HG02870 (cell line): ENCODE measurements around the gene CPA1.

Experiments
- ATAC-seq: cut with Tn5 transposase; IDR thresholded peaks from one replicate; pipeline ENCODE4 v1.9.1; 2021; ENCODE audit warnings: mild to moderate bottlenecking, moderate library complexity; ENCODE audit not compliant: unreplicated experiment

The CPA1 gene

DNA sequence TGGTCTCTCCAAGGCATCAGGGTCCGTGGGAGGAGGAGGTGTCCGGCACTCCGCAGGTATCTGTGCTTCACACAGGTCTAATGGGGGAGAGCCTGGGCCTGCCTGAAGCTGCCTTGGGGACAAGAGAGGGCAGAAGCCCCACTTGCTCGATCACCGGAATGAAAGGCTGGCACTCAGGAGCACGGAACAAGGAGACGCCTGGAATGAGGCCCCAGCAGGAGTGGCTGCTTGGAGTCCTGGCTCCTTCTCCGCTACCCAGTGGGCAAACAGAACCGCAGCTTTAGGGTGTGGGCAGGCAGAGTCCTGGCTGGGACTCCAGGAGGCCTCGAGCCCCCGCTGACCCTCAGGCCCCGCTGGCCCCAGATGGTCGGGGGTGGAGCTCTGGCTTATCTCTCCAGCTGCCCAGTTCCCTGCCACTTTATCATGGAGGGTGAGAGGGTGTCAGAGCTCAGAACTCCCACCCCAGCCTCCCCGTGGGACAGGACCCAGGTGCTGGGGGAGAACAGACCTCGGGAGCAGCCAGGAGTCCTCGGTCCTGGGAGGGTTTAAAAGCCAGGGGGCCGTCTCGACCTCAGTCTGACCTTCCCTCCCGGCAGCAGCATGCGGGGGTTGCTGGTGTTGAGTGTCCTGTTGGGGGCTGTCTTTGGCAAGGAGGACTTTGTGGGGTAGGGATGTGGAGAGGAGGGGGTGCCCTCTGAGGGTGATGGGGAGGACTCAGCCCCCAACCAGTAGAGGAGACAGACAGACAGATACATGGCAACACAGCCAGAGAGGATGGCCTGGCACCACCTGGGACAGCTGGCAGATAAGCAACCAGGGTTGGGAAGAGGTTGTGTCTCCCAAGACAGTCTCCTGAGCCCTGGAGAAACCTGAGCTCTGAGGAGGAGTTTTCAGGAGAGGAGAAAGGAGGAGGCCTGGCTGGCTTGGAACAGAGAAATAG is at the start of gene CPA1:
TSS of gene CPA1 (plus strand) at position 574 of the 940 bp plus-strand sequence. CDS start at position 601, 27 bp downstream.
- no peak for ATAC-seq

DNA sequence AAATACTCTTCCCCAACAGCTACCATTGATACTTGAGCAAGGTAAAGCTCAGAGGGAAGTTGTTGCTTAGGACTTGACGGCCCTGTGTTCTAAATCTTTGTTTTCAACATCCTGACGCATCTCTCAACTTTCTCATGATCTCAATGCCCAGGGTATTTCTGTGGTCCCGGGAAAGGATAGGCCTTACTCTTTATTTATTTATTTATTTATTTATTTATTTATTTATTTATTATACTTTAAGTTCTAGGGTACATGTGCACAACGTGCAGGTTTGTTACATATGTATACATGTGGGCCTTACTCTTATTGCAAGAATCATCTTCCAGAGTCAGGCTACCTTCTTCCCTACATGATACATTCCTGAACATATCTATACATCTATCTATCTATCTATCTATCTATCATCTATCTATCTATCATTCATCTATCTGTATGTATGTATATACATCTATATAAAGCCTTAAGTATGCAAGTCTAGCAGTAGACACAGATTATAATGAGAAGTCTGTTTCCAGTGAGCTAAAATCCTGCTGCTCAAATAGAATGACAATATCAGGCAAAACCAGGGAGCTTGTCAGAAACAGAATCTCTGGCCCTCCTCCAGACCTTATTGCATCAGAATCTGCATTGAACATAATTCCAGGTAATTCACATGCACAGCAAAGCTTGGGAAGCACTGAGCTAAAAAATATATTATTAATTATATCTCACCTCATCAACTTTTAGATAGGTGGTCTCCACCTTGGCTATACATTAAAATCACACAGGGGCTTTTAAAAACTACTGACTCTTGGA is 47.8 kb upstream of the CPA1 start:
- ATAC-seq = no peak

DNA sequence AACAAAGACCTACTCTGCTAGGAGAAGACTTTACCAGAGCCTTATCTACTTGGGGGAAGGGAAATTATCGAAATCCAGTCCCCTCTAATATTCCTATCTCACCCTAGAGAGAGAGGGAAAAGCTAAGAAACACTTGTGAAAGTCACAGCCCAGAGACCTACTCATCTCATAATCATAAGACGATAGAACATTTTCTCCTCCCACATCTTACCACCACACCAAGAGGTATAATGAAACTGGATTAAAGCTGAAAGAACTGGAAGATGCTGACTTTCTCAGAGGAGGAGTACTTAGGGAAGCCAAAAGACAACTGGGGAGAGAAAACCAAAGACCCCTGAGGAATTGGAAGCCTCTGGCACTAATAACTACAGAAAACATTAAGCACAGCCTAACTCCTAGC is 46.5 kb upstream of the CPA1 start:
- ATAC-seq = no peak

DNA sequence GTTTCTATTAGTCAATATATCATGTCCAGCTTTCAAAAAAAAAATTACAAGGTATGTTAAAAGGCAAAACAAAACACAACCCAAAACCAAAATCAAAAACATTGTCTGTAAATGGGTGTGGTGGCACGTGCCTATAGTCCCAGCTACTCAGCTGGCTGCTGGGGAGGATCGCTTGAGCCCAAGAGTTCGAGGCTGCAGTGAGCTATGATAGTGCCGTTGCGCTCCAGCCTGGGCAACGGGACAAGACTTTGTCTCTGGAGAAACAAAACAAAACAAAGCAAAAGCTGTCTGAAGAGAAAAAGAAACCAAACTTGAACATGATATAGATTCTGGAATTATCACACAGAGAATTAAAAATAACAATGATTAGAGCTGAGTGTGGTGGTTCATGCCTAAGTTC is 46.0 kb upstream of the CPA1 start:
- ATAC-seq = no peak

DNA sequence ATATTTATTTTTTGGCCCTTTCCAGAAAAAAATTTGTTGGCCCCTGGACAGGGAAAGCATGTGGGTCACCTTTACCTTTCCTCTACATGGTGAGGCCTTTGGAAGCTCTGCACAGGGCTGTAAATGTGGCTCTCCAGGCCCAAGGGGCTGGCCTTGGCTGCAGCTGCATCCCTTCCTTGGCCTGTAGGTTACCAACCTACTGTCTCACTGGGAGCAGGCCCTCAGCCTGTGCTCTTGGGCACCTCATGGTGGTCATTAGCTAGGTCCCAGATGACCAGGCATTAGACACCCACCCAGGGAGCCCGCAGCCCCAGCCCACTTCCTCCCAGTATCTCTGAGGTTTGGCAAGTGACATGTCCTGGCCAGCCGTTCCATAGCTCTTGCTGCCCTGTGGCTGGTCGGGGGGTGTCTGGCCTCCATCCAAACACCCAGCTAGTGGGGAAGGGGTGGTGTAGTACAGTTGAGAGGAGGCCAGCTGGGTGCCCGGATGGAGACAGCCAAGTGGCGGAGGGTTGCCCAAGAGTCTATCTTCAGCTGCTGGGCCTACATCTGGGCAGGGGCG is 42.8 kb upstream of the CPA1 start:
- ATAC-seq = no peak

DNA sequence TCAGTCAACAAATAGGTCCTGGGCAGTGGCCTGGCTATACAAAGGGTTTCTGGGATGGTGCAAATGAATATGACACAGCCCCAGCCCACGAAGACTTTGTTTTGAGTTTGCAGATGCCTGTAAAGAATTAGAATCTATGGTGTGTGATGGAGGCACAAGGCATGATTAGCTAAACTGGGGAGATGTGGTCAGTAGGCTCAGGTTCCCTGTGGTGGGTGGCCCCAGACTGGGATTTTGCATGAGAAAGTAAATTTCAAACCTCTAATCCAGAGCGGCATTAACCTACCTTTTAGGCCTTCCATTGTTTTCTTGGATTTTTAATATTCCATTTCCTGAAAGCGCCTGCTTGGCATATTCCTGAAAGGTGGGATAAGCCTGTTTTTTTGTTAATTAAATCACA is 42.1 kb upstream of the CPA1 start:
- no peak for ATAC-seq

DNA sequence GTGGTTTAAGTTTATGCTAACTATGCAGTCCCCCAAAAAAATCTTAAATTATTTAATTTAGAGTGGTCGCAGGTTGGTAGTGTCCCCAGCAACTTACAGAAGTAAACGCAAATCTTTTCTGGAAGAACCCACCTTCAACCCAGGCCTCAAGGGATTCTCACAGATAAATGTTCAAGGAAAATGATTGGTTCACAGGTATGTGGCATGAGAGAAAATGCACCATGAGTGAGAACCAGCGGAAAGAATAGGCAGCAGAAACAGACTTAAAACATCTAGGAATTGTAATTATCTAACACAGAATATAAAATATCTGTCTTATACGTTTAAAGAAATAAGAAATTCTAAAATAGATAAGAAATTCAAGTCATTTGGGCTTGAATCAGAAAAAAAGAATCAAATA is 38.4 kb upstream of the CPA1 start:
- ATAC-seq = no peak

DNA sequence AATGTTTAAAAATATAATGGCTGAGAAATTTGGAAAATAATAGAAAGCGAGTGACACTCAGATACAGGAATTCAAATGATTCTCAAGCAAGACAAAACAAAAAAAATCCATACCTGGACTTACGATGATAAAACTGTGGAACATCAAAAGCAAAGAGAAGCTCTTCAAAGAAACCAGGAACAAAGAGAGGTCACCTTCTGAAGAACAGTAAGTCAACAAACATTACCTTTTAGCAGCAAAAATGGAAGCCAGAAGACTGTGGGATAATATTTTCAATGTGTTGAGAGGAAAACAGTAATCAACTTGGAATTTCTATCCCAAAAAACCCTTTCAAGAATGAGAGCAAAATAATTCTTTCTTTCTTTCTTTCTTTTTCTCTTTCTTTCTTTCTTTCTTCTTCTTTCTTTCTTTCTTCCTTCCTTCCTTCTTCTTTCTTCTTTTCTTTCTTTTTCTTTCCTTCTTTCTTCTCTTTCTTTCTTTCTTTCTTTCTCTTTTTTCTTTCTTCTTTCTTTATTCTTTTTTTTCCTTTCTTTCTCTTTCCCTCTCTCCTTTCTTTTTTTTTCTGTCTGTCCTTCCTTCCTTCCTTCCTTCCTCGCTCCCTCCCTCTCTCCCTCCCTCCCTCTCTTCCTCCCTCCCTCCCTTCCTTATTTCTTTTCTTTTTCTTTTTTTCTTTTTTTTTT is 37.5 kb upstream of the CPA1 start:
- no peak for ATAC-seq

DNA sequence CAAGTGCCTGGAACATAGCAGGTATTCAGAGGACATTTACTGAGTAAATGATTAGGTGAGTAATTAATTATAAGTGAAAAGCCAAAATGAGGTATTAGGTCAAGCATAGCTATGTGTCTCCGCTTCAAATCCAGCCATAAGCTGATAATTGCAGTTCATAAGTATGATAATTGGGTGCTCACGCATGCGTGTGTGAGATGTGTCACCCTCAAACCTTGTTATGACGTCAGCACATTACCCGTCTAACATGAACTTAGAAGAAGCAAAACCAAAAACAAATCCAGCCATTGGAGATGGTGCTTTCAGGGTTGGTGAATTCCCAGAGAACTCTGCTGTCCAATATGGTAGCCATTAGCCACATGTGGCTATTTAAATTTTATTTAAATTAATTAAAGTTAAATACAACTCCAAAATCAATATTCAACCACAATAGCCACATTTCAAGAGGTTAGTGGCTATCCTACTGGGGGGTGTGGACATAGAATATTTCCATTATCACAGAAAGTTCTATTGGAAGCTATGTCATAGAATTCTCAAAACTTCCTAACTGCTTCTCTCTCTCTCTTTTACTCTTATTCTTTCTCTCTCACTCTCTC is 35.9 kb upstream of the CPA1 start, which contains the start of gene CPA5:
TSS of gene CPA5 (plus strand) at position 546 of the 596 bp plus-strand sequence. CDS start 1,670 bp downstream, outside the sequence.
- no peak for ATAC-seq

DNA sequence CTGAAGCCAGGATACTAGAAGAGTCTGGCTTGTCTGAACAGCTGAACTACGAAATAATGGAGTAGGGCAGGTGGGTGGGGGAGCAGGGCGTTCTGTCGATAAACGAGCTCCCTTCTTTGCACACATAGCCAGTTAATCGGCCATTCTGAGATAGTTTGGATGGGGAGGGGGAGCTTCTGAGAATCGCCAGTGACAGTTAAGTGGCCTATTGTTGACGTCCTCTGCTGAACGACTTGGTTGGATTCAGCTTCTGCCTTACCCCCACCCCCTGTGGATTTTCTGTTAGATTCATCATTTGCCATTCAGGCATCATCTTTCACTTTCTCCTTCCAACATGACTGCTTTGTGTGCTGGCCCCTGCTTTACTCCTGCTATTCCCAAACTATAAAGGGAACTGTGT is 35.2 kb upstream of the CPA1 start:
- no peak for ATAC-seq

DNA sequence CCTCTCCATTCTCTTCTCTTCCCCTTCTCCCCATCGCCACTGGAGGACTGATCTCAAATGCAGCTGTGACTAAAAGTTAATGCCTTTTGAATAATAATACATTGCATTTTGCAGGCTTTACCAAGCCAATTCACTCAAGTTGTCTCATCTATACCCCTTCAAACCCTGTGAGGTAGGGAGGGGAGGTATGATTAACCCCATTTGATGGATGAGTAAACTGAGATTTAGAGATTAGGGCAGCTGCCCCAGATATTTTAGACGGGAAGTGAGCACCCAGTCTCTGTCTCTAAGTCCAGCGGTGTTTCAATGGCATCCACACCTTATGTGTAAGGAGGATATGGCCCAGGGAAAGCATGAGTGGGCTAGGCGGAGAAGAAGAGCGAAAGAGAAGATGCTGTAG is 34.6 kb upstream of the CPA1 start:
- ATAC-seq = no peak

DNA sequence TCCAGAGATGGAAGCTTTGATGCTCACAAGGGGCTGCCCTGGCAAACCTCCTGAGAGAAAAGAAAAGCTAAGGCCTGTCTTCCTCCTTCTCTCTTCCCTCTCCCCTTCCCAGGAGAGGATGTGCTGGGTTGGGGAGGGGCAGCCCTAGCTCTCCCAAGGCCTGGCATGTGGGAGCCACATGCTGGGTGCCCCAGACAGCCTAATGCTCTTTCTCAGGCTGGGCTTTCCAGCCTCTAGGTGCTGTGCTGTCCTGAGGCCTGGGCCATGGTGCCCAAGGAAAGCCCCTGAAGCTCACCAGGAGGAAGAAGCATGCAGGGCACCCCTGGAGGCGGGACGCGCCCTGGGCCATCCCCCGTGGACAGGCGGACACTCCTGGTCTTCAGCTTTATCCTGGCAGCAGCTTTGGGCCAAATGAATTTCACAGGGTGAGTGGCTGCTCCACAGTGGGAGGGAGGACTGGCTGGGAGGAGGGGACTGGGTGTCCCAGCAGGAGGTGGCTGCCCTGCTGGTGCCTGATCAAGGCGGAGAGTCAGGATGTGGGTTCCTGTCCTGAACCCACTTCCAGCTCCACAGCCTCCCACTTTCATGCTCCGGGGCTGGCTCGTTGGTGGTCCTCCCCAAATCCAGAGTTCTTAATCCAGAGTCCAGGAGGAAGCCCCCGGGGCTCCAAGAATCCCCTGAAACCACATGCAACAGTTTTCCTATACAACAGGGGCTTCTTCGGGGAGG is 34.0 kb upstream of the CPA1 start:
- ATAC-seq = no peak

DNA sequence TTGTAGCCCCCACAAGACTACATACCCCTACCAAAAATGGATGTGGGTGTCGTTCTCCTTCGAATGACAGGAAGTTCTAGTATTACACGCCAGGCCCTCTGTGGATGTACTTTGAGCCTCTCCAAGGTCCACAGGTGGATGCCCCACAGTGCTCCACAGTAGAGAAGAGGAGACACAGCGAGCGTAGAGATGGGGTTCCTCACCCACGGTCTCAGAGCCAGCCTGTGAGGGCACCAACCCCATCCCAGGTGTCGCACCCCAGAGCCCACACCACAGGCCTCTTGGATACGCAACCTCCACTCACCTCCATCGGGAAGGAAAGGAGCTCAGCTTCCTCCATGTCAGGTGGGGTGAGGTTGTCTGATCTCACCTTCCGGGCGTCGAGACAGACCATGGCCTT is 33.4 kb upstream of the CPA1 start:
- ATAC-seq = no peak

DNA sequence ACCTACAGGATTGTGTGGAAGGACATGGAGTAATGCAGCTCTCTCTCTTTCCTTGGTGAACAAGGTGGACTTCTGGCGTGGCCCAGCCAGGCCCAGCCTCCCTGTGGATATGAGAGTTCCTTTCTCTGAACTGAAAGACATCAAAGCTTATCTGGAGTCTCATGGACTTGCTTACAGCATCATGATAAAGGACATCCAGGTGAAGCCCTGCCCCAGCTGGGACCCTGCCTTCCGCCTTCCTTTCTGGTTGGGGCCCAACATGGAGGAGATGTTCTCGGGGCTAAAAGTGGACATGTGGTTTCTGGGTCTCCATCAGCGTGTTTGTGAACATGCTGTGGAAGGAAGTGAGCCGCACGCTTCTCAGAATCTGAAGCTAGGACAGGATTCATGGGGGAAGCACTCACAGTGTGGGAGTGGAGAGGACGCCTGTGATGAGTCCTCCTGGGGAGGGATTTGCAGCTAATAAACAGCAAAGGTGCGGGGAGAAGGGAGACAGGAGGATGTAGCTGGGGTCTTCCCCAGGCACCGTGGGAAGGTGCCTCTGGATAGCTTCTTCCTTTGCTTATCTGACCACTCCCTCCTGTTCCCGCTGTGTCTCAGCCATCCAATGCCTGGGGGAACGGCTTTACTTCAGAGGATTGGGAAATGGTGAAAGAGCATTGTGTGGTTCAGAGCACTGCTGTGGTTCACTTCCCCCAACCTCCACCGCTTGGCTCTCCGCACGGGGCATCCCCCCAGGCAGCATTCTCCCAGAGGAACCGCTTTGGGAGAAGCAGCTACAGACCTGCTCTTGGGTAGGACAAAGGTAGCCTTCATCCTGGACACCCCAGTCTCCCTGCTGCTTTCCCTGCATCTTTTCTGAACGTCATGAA is 30.1 kb upstream of the CPA1 start:
- no peak for ATAC-seq

DNA sequence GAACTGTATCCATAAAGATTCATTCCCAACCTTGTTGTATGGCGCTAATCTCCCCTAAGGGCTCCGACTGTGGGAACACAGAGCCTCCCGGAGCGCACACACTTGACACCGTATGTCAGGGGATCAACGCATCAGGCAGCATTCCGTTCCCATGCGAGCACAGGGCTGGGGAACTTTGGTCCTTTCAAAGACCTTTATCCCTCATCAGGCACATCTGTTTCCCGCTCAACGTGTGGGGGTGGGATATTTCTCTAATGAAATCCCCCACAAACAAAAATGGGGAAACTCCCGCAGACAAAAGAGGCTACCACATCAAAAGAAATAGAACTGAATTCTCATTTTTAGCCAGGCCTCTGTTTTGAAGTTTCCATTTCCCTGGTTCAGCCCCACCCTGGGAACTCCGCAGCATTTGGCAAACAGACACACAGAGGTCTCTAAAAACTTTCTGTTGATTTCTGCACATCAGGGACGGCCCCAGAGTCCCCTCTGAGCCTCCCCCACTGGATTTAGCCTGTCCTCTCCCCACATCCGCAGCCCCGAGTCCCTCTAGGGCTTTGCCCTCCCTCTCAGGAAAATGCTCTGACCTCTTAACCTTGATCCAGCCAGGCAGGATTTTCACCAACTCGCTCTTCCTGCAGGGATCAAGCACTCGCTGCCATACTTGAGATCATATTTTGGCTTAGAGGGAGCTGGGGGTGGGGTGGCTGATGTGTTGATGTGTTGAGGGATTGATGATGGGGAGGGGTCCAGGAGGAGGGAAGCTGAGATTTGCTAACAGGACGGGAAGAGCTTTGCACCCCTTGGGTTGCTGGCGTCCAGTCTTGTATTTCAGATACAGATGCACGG is 29.1 kb upstream of the CPA1 start:
- no peak for ATAC-seq

DNA sequence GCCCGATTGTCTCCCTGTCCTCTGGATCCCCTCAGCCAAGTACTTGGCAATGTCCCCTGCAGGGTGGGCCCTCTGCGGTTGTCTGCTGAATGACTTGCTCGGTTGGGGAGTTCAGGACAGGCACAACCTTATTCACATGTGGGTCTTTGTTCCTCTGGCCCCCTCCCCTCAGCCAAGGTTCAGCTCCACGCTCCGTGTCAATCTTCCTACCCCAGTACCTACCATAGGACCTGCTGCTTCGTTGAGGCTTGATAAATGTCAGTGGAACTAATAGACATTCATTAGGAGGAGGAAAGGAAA is 28.6 kb upstream of the CPA1 start:
- no peak for ATAC-seq

DNA sequence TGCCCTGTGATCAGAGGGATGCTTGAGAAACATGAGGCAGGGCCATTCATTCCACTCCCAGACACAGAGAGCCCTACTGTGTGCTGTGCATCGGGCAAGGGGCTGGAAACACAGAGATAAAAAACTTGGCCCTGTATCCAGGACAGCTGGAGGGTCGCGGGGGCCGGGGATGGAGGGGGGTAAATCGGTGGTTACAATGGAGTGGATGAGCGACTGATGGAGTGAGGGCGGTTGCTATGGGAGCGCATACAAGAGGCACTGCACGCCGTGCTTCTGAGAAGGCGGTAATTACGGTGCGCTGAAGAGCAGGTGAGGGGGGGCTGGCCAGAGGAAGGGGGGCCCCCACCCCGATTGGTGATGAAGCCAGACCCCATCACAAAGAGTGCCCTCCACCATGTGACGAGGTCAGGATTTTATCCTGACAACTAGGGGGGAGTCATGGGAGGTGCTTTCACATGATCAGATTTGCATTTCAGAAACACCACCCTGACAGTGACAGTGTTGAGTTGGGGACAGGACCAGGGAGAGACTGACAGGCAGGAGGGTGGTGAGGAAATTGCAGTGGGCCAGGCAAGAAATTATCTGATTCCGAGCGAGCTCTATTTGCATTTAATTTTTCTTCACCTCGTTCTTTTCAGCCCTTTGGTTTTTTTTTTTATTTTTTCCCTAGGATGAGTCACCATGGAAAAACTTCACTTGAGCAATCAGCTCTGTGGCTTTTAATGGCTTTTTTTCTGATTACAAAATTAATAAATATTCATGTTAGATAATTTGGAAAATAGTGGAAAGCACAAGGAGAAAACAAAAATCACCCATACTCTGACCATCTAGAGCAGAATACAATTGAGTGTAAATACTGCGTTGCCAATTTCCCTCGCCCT is 27.9 kb upstream of the CPA1 start:
- no peak for ATAC-seq
